ENCODE results near the gene ATAD1. TPM values are rescaled to one million over a fixed set of nuclear protein-coding genes. Genes with fewer than 3 reads are reported as not detected.
A peak's percentile ranks its signal among the peaks of the same experiment; 100 is the strongest.
"Not testable (repeated sequence)": the region's sequence is repeated elsewhere in the genome, so short reads cannot be mapped to it uniquely, and the experiment has no call there.

The ATAD1 gene
- polyA plus RNA-seq, 2 donors = 7.2 to 14.2 TPM

DNA sequence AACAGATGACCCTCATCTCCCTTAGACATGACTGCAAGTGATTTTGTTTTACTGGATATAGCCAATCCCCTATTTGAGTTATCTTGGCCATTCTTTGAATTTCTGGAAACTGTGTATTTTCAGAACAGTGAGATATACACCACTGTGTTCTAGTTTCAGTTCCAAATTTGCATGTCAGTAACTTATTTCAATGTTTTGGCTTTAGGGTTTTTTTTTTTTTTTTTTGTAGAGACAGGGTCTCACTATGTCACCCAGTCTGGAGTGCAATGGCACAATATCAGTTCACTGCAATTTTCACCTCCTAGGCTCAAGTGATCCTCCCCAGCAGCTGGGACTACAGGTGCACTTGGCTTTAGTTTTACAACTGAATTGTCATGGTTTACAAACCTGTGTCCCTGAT, 67.2 kb downstream of the ATAD1 start:
- Histone ChIP-seq H3K4me1 (ENCODE audit: control insufficient read depth in 2 of 2, insufficient read depth in 2 of 2, low read length in 1 of 2) (no peaks in the 10 kb centered on the region), H3K27ac (ENCODE audit: low read depth in 2 of 2, low read length in 1 of 2) (no peak overlapping the region), H3K9me3 (ENCODE audit: control insufficient read depth in 2 of 2, insufficient read depth in 1 of 2, low read depth in 1 of 2, low read length in 1 of 2) (no peaks in the 10 kb centered on the region), H3K4me3 (ENCODE audit: low read depth in 1 of 2, low read length in 2 of 2) (no peak overlapping the region), H3K27me3 (ENCODE audit: control insufficient read depth in 1 of 2, insufficient read depth in 2 of 2, low read length in 2 of 2) (no peaks in the 10 kb centered on the region), H3K36me3 (ENCODE audit: control insufficient read depth in 2 of 2, insufficient read depth in 2 of 2, low read length in 1 of 2) (peaks cover 0 to 3% of the 10 kb centered on the region in 2 donors)

DNA sequence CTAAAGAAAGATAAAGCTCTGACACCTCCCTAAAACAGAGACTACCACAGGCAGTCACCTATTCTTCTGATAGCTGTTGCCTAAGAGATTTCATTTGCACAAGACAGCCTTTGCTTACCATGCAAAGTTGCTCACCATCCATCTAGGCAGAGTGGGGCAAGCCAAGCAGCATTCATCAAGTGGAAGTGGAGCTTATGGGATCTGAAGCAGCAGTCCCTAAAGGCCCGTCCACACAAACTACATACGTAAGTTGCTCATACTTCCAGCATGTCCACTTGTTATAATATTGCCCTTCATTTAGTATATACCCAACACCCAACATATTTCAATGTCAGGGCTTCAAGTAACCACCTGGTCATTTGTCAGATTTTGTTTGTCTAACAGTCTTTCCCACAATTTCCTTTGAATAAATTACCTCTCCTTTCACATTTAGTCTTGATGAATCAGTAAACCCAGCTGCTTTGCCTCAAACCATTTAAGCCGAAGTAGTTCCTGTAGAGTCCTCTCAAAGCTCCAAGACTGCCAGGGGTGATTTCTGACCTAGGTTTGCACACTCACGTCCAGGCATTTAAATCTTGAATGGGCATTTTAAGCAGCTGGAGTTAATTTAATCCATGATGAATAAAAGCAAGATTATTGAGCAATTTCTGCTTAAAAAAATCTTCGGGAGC, 67.9 kb downstream of the ATAD1 start:
- 36 to 45% methylated on average over 5 of the region's 5 CpGs for WGBS, 2 donors
- no peak overlapping the region for H3K4me3 ChIP-seq (ENCODE audit: low read depth in 1 of 2, low read length in 2 of 2)
- H3K36me3 ChIP-seq (ENCODE audit: control insufficient read depth in 2 of 2, insufficient read depth in 2 of 2, low read length in 1 of 2) = no peaks in the 10 kb centered on the region
- peak overlapping the region in 1 of 2 donors; percentile 60 for H3K27ac ChIP-seq (ENCODE audit: low read depth in 2 of 2, low read length in 1 of 2)
- H3K27me3 ChIP-seq (ENCODE audit: control insufficient read depth in 1 of 2, insufficient read depth in 2 of 2, low read length in 2 of 2) = no peaks in the 10 kb centered on the region
- no peaks in the 10 kb centered on the region for H3K4me1 ChIP-seq (ENCODE audit: control insufficient read depth in 2 of 2, insufficient read depth in 2 of 2, low read length in 1 of 2)
- no peaks in the 10 kb centered on the region for H3K9me3 ChIP-seq (ENCODE audit: control insufficient read depth in 2 of 2, insufficient read depth in 1 of 2, low read depth in 1 of 2, low read length in 1 of 2)

DNA sequence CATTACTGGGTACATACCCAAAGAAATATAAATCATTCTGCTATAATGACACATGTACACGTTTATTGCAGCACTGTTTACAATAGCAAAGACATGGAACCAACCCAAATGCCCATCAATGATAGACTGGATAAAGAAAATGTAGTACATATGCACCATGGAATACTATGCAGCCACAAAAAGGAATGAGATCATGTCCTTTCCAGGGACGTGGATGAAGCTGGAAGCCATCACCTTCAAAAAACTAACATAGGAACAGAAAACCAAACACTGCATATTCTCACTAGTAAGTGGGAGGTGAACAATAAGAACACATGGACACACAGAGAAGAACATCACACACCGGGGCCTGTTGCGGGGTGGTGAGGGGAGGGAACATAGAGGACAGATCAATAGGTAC, 69.8 kb downstream of the ATAD1 start:
- not testable (repeated sequence) for H3K27ac ChIP-seq (ENCODE audit: low read depth in 2 of 2, low read length in 1 of 2); H3K4me1 ChIP-seq (ENCODE audit: control insufficient read depth in 2 of 2, insufficient read depth in 2 of 2, low read length in 1 of 2); H3K27me3 ChIP-seq (ENCODE audit: control insufficient read depth in 1 of 2, insufficient read depth in 2 of 2, low read length in 2 of 2); H3K4me3 ChIP-seq (ENCODE audit: low read depth in 1 of 2, low read length in 2 of 2); H3K36me3 ChIP-seq (ENCODE audit: control insufficient read depth in 2 of 2, insufficient read depth in 2 of 2, low read length in 1 of 2); H3K9me3 ChIP-seq (ENCODE audit: control insufficient read depth in 2 of 2, insufficient read depth in 1 of 2, low read depth in 1 of 2, low read length in 1 of 2)
- WGBS, 2 donors = 78 to 81% methylated on average over 4 of the region's 4 CpGs

DNA sequence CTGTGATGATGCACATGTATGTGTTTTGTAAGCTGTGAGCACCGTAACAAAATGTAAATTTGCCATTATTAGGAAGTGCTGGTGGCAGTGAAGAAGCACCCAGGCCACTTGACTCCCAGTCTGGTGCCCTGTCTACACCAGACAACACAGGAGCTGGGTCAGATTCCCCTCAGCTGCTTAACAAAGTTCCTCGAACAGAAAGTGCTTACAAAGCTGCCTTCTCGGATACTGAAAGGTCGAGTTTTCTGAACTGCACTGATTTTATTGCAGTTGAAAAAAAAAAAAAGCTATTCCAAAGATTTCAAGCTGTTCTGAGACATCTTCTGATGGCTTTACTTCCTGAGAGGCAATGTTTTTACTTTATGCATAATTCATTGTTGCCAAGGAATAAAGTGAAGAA, 71.1 kb downstream of the ATAD1 start:
- 55 to 65% methylated on average over 4 of the region's 4 CpGs for WGBS, 2 donors
- Histone ChIP-seq H3K27me3 (ENCODE audit: control insufficient read depth in 1 of 2, insufficient read depth in 2 of 2, low read length in 2 of 2) (no peaks in the 10 kb centered on the region), H3K9me3 (ENCODE audit: control insufficient read depth in 2 of 2, insufficient read depth in 1 of 2, low read depth in 1 of 2, low read length in 1 of 2) (no peaks in the 10 kb centered on the region), H3K4me1 (ENCODE audit: control insufficient read depth in 2 of 2, insufficient read depth in 2 of 2, low read length in 1 of 2) (no peaks in the 10 kb centered on the region), H3K27ac (ENCODE audit: low read depth in 2 of 2, low read length in 1 of 2) (no peak overlapping the region), H3K4me3 (ENCODE audit: low read depth in 1 of 2, low read length in 2 of 2) (no peak overlapping the region), H3K36me3 (ENCODE audit: control insufficient read depth in 2 of 2, insufficient read depth in 2 of 2, low read length in 1 of 2) (no peaks in the 10 kb centered on the region)

DNA sequence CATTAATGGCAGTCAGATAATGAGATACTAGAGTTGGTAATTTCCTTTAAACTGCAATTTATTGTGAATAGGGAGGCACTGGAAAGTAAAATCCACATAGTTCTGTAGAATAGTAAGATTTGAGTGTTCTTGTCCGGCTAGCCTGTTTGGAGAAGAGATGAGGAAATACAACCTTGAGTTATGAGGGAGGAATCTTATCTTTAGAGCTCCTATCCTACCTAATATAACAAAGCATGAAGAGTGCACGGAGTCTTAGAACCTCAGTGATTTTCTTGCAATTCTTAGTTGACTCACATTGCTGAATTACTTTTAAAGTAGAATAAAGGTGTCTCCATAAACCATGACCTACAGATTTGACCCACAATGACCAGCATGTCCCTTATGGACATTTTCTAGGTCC, 73.4 kb downstream of the ATAD1 start:
- Histone ChIP-seq H3K27me3 (ENCODE audit: control insufficient read depth in 1 of 2, insufficient read depth in 2 of 2, low read length in 2 of 2) (no peaks in the 10 kb centered on the region), H3K27ac (ENCODE audit: low read depth in 2 of 2, low read length in 1 of 2) (no peak overlapping the region), H3K9me3 (ENCODE audit: control insufficient read depth in 2 of 2, insufficient read depth in 1 of 2, low read depth in 1 of 2, low read length in 1 of 2) (no peaks in the 10 kb centered on the region), H3K4me3 (ENCODE audit: low read depth in 1 of 2, low read length in 2 of 2) (no peak overlapping the region), H3K36me3 (ENCODE audit: control insufficient read depth in 2 of 2, insufficient read depth in 2 of 2, low read length in 1 of 2) (no peaks in the 10 kb centered on the region), H3K4me1 (ENCODE audit: control insufficient read depth in 2 of 2, insufficient read depth in 2 of 2, low read length in 1 of 2) (no peaks in the 10 kb centered on the region)
- 89 to 93% methylated on average over 2 of the region's 2 CpGs for WGBS, 2 donors

DNA sequence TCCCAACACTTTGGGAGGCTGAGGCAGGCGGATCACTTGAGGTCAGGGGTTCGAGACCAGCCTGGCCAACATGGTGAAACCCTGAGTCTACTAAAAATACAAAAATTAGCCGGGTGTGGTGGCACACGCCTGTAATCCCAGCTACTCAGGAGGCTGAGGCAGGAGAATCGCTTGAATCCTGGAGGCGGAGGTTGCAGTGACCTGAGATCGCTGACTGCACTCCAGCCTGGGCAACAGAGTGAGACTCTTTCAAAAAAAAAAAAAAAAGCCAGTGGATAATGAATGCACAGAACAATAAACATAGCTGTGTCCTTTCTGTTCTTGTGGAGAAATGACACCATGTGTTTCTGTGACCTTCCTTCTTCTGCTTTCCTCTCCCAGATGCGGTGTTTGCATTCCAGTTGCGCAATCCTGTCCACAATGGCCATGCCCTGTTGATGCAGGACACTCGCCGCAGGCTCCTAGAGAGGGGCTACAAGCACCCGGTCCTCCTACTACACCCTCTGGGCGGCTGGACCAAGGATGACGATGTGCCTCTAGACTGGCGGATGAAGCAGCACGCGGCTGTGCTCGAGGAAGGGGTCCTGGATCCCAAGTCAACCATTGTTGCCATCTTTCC, 74.9 kb downstream of the ATAD1 start:
- H3K36me3 ChIP-seq (ENCODE audit: control insufficient read depth in 2 of 2, insufficient read depth in 2 of 2, low read length in 1 of 2); H3K4me1 ChIP-seq (ENCODE audit: control insufficient read depth in 2 of 2, insufficient read depth in 2 of 2, low read length in 1 of 2); H3K4me3 ChIP-seq (ENCODE audit: low read depth in 1 of 2, low read length in 2 of 2); H3K9me3 ChIP-seq (ENCODE audit: control insufficient read depth in 2 of 2, insufficient read depth in 1 of 2, low read depth in 1 of 2, low read length in 1 of 2); H3K27ac ChIP-seq (ENCODE audit: low read depth in 2 of 2, low read length in 1 of 2); H3K27me3 ChIP-seq (ENCODE audit: control insufficient read depth in 1 of 2, insufficient read depth in 2 of 2, low read length in 2 of 2): not testable (repeated sequence)
- WGBS, 2 donors = 96% methylated on average over 18 of the region's 18 CpGs

DNA sequence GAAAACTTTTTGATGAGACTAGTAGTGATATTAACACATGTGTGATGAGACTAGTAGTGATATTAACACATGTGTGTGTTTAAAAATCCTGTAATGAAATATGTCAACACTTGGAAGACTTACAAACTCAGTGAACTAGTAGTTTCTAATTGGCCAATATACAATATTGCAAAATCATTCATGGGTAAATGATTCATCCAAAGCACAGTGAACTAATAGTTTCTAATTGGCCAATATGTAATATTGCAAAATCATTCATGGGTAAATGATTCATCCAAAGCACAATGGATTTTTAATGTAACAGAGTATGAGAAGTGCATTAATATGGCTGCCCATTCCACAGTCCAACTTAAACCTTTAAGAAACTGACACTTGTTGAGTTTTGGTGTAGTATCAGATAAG, 77.8 kb downstream of the ATAD1 start:
- Histone ChIP-seq H3K4me3 (ENCODE audit: low read depth in 1 of 2, low read length in 2 of 2) (no peak overlapping the region), H3K27ac (ENCODE audit: low read depth in 2 of 2, low read length in 1 of 2) (no peak overlapping the region), H3K9me3 (ENCODE audit: control insufficient read depth in 2 of 2, insufficient read depth in 1 of 2, low read depth in 1 of 2, low read length in 1 of 2) (no peaks in the 10 kb centered on the region), H3K27me3 (ENCODE audit: control insufficient read depth in 1 of 2, insufficient read depth in 2 of 2, low read length in 2 of 2) (no peaks in the 10 kb centered on the region), H3K36me3 (ENCODE audit: control insufficient read depth in 2 of 2, insufficient read depth in 2 of 2, low read length in 1 of 2) (no peaks in the 10 kb centered on the region), H3K4me1 (ENCODE audit: control insufficient read depth in 2 of 2, insufficient read depth in 2 of 2, low read length in 1 of 2) (no peaks in the 10 kb centered on the region)

DNA sequence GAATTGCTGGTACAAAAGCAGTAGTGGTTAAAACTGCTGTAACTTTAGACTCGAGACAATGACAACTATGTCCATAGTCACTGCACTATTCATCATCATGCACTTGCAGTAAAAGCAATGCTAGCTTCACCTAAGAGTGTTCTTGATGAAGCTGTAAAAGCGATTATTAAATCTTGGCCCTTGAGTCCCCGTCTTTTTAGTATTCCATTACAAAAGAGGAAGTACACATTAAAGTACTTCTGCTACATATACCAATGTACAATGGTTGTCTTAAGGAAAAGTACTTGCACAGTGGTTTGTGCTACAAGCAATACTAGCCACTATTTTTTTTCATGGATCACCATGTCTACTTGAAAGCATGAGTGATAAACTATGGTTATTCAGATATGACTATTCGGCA, 78.3 kb downstream of the ATAD1 start:
- 84 to 91% methylated on average over 4 of the region's 4 CpGs for WGBS, 2 donors
- no peak overlapping the region for H3K4me3 ChIP-seq (ENCODE audit: low read depth in 1 of 2, low read length in 2 of 2)
- no peaks in the 10 kb centered on the region for H3K9me3 ChIP-seq (ENCODE audit: control insufficient read depth in 2 of 2, insufficient read depth in 1 of 2, low read depth in 1 of 2, low read length in 1 of 2)
- no peaks in the 10 kb centered on the region for H3K4me1 ChIP-seq (ENCODE audit: control insufficient read depth in 2 of 2, insufficient read depth in 2 of 2, low read length in 1 of 2)
- no peaks in the 10 kb centered on the region for H3K36me3 ChIP-seq (ENCODE audit: control insufficient read depth in 2 of 2, insufficient read depth in 2 of 2, low read length in 1 of 2)
- no peaks in the 10 kb centered on the region for H3K27me3 ChIP-seq (ENCODE audit: control insufficient read depth in 1 of 2, insufficient read depth in 2 of 2, low read length in 2 of 2)
- H3K27ac ChIP-seq (ENCODE audit: low read depth in 2 of 2, low read length in 1 of 2) = no peak overlapping the region

DNA sequence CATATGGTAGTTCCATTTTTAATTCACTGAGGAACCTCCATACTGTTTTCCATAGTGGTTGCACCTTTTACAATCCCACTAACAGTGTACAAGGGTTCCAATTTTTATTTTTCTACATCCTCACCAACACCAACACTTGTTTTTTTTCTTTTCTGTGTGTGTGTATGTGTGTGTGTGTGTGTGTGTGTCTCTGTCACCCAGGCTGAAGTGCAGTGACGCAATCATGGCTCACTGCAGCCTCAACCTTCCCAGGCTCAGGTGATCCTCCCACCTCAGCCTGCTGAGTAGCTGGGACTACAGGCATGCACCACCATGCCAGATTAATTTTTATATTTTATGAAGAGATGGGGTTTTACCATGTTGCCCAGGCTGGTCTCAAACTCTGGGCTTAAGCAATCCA, 79.8 kb downstream of the ATAD1 start:
- not testable (repeated sequence) for H3K27ac ChIP-seq (ENCODE audit: low read depth in 2 of 2, low read length in 1 of 2); H3K36me3 ChIP-seq (ENCODE audit: control insufficient read depth in 2 of 2, insufficient read depth in 2 of 2, low read length in 1 of 2); H3K27me3 ChIP-seq (ENCODE audit: control insufficient read depth in 1 of 2, insufficient read depth in 2 of 2, low read length in 2 of 2); H3K9me3 ChIP-seq (ENCODE audit: control insufficient read depth in 2 of 2, insufficient read depth in 1 of 2, low read depth in 1 of 2, low read length in 1 of 2); H3K4me3 ChIP-seq (ENCODE audit: low read depth in 1 of 2, low read length in 2 of 2); H3K4me1 ChIP-seq (ENCODE audit: control insufficient read depth in 2 of 2, insufficient read depth in 2 of 2, low read length in 1 of 2)
- WGBS, 2 donors = 94% methylated on average over 1 of the region's 1 CpG
